ENCODE results near the gene OTOGL. TPM values are rescaled to one million over a fixed set of nuclear protein-coding genes. Genes with fewer than 3 reads are reported as not detected.

Gene OTOGL
- total RNA-seq, 1 donor from 2014 or later = 0.27 TPM

DNA sequence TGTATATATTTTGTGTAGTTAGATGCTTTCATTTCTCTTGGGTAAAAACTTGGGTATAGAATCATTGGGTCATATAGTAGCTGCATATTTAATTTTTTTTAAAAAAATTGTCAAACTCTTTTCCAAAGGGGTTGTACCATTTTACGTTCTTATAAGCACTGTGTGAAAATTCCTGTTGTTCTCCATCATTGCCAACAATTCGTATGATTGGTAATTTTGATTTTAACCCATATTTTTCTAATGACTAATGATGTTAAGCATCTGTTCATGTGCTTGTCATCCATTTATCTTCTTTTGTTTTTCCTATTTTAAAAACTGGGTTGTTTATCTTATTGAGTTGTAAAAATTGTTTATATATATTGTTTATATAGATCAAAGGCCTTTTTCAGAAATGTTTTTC, 77.4 kb downstream of the OTOGL start:
- Mint-ChIP-seq H3K36me3 (no peaks in the 10 kb centered on the region), H3K27ac (no peak overlapping the region), H3K9me3 (peaks cover 3% of the 10 kb centered on the region), H3K27me3 (no peaks in the 10 kb centered on the region), H3K4me3 (no peak overlapping the region), H3K4me1 (ENCODE audit: unreplicated experiment) (no peaks in the 10 kb centered on the region)
- DNase-seq (ENCODE audit: extremely low spot score, unreplicated experiment) = no peak
- TF ChIP-seq, protein P1, sequence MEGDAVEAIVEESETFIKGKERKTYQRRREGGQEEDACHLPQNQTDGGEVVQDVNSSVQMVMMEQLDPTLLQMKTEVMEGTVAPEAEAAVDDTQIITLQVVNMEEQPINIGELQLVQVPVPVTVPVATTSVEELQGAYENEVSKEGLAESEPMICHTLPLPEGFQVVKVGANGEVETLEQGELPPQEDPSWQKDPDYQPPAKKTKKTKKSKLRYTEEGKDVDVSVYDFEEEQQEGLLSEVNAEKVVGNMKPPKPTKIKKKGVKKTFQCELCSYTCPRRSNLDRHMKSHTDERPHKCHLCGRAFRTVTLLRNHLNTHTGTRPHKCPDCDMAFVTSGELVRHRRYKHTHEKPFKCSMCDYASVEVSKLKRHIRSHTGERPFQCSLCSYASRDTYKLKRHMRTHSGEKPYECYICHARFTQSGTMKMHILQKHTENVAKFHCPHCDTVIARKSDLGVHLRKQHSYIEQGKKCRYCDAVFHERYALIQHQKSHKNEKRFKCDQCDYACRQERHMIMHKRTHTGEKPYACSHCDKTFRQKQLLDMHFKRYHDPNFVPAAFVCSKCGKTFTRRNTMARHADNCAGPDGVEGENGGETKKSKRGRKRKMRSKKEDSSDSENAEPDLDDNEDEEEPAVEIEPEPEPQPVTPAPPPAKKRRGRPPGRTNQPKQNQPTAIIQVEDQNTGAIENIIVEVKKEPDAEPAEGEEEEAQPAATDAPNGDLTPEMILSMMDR (conservative IDR thresholded peaks at IDR 0.05) = no peak

DNA sequence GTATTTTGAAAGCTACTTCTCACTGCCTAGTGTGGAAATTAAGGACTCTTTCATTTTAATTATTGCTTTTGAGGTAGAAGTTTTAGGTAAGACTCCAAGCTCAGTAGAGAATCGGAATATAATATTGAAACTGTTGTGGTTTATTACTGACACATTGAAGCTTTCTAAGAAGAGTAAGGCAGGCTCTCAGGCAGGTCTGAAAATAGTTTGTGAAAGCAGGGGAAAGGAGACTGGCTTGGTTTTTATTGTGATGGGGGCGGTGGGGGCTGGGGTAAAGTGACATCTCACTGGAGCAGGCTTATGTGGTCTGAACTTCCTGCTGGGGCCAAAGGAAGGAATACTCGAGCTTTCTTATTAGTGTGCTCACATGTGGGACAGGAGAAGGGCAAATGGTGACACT, 79.5 kb downstream of the OTOGL start:
- Mint-ChIP-seq H3K27me3 (no peaks in the 10 kb centered on the region), H3K36me3 (no peaks in the 10 kb centered on the region), H3K9me3 (no peaks in the 10 kb centered on the region), H3K4me3 (no peak overlapping the region), H3K4me1 (ENCODE audit: unreplicated experiment) (no peaks in the 10 kb centered on the region), H3K27ac (no peak overlapping the region)
- TF ChIP-seq, protein P1 (conservative IDR thresholded peaks at IDR 0.05) = no peak
- DNase-seq (ENCODE audit: extremely low spot score, unreplicated experiment) = no peak

DNA sequence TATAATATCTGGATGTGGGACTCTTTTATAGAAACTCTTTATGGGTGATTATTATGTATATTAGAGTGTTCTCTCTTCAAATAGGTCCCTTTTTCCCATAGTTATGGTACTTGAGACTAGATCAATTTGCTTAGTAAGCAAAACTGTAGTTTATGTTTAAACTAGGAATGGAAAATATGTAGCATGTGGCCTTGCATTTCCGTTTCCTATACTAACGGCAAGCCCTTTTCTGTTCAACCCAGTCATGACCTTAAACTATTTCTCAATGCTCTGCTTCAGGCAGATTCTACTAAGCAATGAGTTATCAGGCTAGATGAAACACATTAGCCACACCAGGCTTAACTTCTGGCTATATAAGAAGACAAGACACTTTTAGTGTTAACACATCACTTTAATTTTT, 84.6 kb downstream of the OTOGL start:
- DNase-seq (ENCODE audit: extremely low spot score, unreplicated experiment) = no peak
- H3K4me1 Mint-ChIP-seq (ENCODE audit: unreplicated experiment) = peaks cover 13% of the 10 kb centered on the region
- TF ChIP-seq, protein P1 (conservative IDR thresholded peaks at IDR 0.05) = no peak
- H3K27me3 Mint-ChIP-seq = no peaks in the 10 kb centered on the region
- no peak overlapping the region for H3K4me3 Mint-ChIP-seq
- no peaks in the 10 kb centered on the region for H3K9me3 Mint-ChIP-seq
- no peak overlapping the region for H3K27ac Mint-ChIP-seq
- no peaks in the 10 kb centered on the region for H3K36me3 Mint-ChIP-seq

DNA sequence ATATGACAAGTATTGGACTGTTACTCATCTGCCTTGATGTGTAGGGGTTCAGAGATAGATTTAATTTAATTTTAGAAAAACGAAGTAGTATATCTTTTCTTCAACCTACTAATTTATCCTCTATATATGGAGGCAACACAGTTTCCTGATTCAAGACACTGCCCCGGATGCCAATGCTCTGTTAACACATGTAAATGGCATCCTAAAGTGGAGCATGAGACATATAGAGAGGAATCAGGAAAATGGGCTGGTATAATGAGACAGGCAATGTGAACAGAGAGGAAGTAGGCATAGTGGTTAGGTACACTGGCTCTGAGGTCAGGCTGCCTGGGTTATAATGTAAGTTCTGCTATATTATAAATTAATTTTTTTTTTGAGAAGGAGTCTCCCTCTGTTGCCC, 85.6 kb downstream of the OTOGL start:
- DNase-seq (ENCODE audit: extremely low spot score, unreplicated experiment) = no peak
- Mint-ChIP-seq H3K4me3 (no peak overlapping the region), H3K4me1 (ENCODE audit: unreplicated experiment) (peaks cover 14% of the 10 kb centered on the region), H3K36me3 (no peaks in the 10 kb centered on the region), H3K9me3 (no peaks in the 10 kb centered on the region), H3K27me3 (no peaks in the 10 kb centered on the region), H3K27ac (no peak overlapping the region)
- TF ChIP-seq, protein P1 (conservative IDR thresholded peaks at IDR 0.05) = no peak

DNA sequence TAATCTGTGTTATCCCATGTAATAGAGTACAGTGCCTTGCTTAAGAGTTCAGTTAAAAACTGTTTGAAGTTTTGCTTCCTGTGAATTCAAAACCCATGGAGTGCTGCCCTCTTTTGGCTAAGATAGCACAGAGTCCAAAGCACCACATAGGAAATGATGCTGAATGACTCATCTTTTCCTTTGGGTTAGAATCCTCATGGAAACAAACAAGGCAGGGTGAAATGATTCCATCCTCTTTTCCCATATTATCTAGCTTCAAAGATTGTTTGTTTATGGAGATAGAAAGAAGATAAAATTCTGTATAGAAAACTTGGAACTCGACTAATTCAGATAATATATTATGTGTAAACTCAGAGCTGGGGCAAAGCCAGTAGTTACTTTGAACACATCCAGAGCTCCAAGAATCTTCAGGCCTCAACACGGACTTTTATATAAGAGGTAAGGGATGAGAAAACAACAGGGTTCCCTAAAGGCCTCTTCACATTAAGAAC, 87.4 kb downstream of the OTOGL start:
- no peaks in the 10 kb centered on the region for H3K27me3 Mint-ChIP-seq
- TF ChIP-seq, protein P1 (conservative IDR thresholded peaks at IDR 0.05) = peak; percentile 82
- no peak overlapping the region for H3K4me3 Mint-ChIP-seq
- H3K9me3 Mint-ChIP-seq = no peaks in the 10 kb centered on the region
- no peak for DNase-seq (ENCODE audit: extremely low spot score, unreplicated experiment)
- no peaks in the 10 kb centered on the region for H3K36me3 Mint-ChIP-seq
- H3K4me1 Mint-ChIP-seq (ENCODE audit: unreplicated experiment) = peaks cover 14% of the 10 kb centered on the region
- no peak overlapping the region for H3K27ac Mint-ChIP-seq

DNA sequence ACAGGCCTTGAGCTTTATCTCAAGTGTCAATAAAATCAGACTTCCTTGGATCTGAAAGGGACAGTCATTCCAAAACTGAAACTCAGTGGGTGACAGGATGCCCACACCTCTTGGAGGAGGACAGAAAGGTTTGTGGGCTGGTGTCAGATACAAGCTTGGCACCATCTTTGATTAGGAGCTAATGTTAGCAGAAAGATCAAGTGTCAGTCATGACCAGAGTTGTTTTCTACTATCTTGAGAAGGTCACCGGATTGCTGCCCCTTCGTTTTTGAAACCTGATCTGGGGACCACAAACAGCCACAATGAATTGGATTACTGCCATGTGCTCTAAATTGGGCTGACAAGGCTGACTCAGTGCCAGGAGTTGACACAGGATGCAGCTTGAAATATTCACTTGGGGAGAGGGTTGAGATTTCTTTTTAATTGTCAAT, 88.3 kb downstream of the OTOGL start:
- H3K4me3 Mint-ChIP-seq = no peak overlapping the region
- no peaks in the 10 kb centered on the region for H3K27me3 Mint-ChIP-seq
- H3K9me3 Mint-ChIP-seq = no peaks in the 10 kb centered on the region
- TF ChIP-seq, protein P1 (conservative IDR thresholded peaks at IDR 0.05) = no peak
- peaks cover 20% of the 10 kb centered on the region for H3K4me1 Mint-ChIP-seq (ENCODE audit: unreplicated experiment)
- no peak overlapping the region for H3K27ac Mint-ChIP-seq
- no peak for DNase-seq (ENCODE audit: extremely low spot score, unreplicated experiment)
- no peaks in the 10 kb centered on the region for H3K36me3 Mint-ChIP-seq

Measured in type B pancreatic cell (in vitro differentiated cells).